Right kidney (tissue), 1 donor: Measurements from ENCODE around the gene TNFAIP3.

Source experiments
- DNase-seq: peaks from one replicate; pipeline ENCODE4 v3.0.0-alpha.2; 2016

The TNFAIP3 gene

GRCh38 chr6:137926207-137926731 lies 59.2 kb downstream of the TNFAIP3 start:
- DNase-seq = no peak

GRCh38 chr6:137926985-137927384 lies 59.9 kb downstream of the TNFAIP3 start:
- DNase-seq = no peak

GRCh38 chr6:137927777-137928218 lies 60.7 kb downstream of the TNFAIP3 start:
- DNase-seq = no peak

GRCh38 chr6:137928286-137928685 lies 61.2 kb downstream of the TNFAIP3 start:
- DNase-seq = no peak

- no peak for DNase-seq
Observed at GRCh38 chr6:137931849-137932465, 64.9 kb downstream of the TNFAIP3 start.
